IPS-20b (cell line): Measurements from ENCODE around the gene FN1.

Experiments
- H3K27ac ChIP-seq: one replicate; pipeline ENCODE4 v1.5.1; 2013; ENCODE audit warnings: low read length
- H3K27me3 ChIP-seq: 2 replicates; pipeline ENCODE4 v1.6.1; 2013; ENCODE audit warnings: mild to moderate bottlenecking, low read length, inconsistent platforms; ENCODE audit not compliant: insufficient read depth
- H3K36me3 ChIP-seq: 2 replicates; pipeline ENCODE4 v1.6.1; 2013; ENCODE audit warnings: low read depth, mild to moderate bottlenecking, inconsistent platforms, low read length, moderate library complexity; ENCODE audit not compliant: insufficient read depth
- H3K4me1 ChIP-seq: 2 replicates; pipeline ENCODE4 v1.6.1; 2013; ENCODE audit warnings: mild to moderate bottlenecking, control low read depth, inconsistent platforms, low read length, moderate library complexity; ENCODE audit not compliant: insufficient read depth
- H3K4me3 ChIP-seq: 2 replicates; pipeline ENCODE4 v1.5.1; 2013; ENCODE audit warnings: mild to moderate bottlenecking, low read length, inconsistent platforms
- H3K9ac ChIP-seq: 2 replicates; pipeline ENCODE4 v1.6.1; 2013; ENCODE audit warnings: low read depth, mild to moderate bottlenecking, inconsistent platforms, low read length, moderate library complexity
- H3K9me3 ChIP-seq: 2 replicates; pipeline ENCODE4 v1.6.1; 2013; ENCODE audit warnings: mild to moderate bottlenecking, low read depth, low read length, inconsistent platforms; ENCODE audit not compliant: insufficient read depth

Gene FN1

GRCh38 chr2:215399067-215399716 is 36.7 kb downstream of the FN1 start:
- peaks cover 47% of the 10 kb centered on the region for H3K36me3 ChIP-seq
- H3K27me3 ChIP-seq, result no peaks in the 10 kb centered on the region
- no peak overlapping the region for H3K27ac ChIP-seq

DNA sequence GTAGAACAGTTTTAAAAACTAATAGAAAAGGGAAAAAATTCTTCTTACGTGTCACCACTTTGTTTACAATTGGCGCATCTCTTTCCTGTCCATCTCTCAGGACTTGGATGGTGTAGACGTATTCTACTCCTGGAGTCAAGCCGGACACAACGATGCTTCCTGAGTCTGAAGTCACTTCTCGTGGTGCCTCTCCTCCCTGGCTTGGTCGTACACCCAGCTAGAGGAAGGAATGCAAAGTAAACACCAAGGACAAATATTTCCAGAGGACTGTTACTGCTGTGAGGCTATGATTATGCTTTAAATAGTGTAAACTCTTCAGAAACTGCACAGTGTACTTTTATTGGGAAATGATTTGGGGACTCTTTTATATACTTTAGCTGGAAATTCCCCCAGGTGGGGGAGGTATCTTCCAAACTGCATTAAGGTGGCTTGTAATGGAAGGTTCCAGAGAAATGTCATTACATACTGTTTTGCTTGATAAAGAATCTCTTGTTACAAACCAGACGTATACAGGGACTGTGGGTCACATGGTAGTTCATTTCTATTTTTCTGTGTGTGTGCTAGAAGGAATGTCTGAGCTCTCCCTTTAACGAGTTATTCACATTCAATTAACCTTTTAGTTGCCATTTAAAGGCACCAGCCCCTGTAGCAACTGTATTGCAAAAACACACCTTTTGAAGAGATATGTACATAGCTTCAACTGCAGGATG is 38.1 kb downstream of the FN1 start:
- no peaks in the 10 kb centered on the region for H3K9me3 ChIP-seq
- no peaks in the 10 kb centered on the region for H3K27me3 ChIP-seq
- H3K27ac ChIP-seq, result no peak overlapping the region
- peaks cover 8% of the 10 kb centered on the region; the same call in 1 of the 2 replicates for H3K4me1 ChIP-seq
- no peak overlapping the region for H3K9ac ChIP-seq
- peaks cover 45% of the 10 kb centered on the region for H3K36me3 ChIP-seq
- H3K4me3 ChIP-seq, result no peak overlapping the region

More at GRCh38 chr2:215399067-215399716, 36.7 kb downstream of the FN1 start:
- H3K9ac ChIP-seq, result no peak overlapping the region
- peaks cover 8% of the 10 kb centered on the region; the same call in 1 of the 2 replicates for H3K4me1 ChIP-seq
- H3K4me3 ChIP-seq, result no peak overlapping the region
- no peaks in the 10 kb centered on the region for H3K9me3 ChIP-seq

DNA sequence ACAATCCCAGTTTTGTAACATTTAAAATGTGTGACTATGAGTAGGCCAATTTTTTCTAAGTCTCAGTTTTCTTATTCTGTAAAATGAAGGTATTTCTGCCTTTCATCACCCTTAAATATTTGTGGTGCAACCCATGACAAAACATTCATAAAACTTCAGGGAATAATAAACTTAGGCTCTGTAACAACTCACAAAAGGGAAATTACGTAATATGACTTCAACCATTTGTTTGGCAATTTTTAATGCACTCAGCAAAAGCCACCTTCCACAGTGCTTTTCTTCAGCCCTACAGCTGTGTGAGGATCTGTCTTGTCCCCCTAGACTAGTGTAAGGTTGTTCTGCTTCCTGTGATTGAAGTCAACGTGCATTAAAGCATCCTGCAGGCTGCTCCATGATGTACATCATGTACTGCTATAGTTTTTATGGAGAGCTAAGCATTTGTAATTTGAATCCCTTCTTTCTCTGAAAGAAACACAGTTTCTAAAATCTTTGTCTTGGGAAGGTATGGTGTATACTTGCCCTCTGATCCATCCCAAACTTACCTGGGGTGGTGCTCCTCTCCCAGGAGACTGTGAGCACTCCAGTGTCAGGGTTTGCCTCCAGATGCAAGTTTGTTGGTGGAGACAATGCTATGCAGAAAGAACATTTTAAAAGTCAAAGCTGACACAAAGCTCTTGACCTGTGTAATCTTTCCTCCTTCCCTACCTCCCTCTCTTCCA is 39.1 kb downstream of the FN1 start:
- Histone ChIP-seq H3K4me1 (peaks cover 8% of the 10 kb centered on the region; the same call in 1 of the 2 replicates), H3K36me3 (peaks cover 55% of the 10 kb centered on the region), H3K27me3 (no peaks in the 10 kb centered on the region), H3K27ac (no peak overlapping the region), H3K4me3 (no peak overlapping the region), H3K9ac (no peak overlapping the region), H3K9me3 (no peaks in the 10 kb centered on the region)

- Histone ChIP-seq H3K9ac (no peak overlapping the region), H3K4me1 (peaks cover 8% of the 10 kb centered on the region; the same call in 1 of the 2 replicates), H3K36me3 (peaks cover 64% of the 10 kb centered on the region)
Observed at GRCh38 chr2:215395687-215396460, 40.0 kb downstream of the FN1 start.

DNA sequence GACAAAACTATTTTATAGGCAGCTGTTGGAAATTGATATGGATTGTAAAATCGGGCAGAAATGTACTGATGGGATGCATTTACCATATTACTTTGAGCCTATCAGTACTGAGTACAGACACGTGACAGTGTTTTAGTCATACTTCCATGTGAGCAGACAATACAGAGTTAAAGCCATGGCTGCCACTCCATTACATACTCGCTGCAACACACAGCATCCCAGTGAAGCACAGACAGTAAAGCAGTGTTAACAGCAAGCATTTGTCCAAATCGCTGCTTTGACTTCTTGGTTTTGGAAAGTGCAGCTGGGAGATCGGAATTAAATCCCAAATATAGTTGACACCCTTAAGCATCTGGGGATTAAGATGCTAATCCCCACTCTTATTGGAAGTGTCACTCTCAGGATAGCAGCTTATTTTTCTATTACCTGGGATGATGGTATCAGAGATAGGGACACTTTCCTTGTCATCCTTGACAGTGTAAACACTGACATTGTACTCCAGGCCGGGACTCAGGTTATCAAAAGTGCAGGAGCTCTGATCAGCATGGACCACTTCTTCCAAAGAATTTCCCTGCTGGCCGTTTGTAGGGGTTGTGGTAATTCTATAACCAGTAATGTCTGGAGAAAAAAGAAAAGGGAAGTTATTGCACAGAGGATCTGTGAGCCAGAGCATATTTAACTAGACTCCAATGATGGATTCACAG is 41.6 kb downstream of the FN1 start:
- no peak overlapping the region for H3K9ac ChIP-seq
- H3K27ac ChIP-seq, result no peak overlapping the region
- H3K9me3 ChIP-seq, result no peaks in the 10 kb centered on the region
- no peak overlapping the region for H3K4me3 ChIP-seq
- H3K4me1 ChIP-seq, result peaks cover 8% of the 10 kb centered on the region; the same call in 1 of the 2 replicates
- peaks cover 70% of the 10 kb centered on the region for H3K36me3 ChIP-seq
- H3K27me3 ChIP-seq, result no peaks in the 10 kb centered on the region

More at GRCh38 chr2:215395687-215396460, 40.0 kb downstream of the FN1 start:
- Histone ChIP-seq H3K4me3 (no peak overlapping the region), H3K27me3 (no peaks in the 10 kb centered on the region), H3K9me3 (no peaks in the 10 kb centered on the region), H3K27ac (no peak overlapping the region)

DNA sequence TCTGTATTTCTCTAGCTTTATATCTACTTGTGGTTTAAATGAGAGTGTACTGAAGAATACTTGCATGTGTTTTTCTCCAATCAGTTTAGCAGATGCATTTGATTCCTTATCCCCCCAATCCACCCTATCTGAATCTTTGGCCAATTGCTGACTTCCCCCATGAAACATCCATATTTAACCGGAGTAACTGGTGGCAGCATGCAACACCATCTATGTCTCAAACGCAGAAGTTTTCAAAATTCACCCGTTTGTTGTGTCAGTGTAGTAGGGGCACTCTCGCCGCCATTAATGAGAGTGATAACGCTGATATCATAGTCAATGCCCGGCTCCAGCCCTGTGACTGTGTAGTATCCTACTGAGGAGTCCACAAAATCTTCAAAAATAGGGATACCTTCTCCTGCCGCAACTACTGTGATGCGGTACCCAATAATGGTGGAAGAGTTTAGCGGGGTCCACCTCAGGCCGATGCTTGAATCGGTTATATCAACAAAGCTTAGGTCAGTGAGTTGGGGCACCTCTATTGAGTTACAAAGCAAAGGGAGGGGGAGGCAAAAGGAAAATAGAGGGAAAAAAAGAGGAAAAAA is 43.1 kb downstream of the FN1 start:
- H3K27ac ChIP-seq, result no peak overlapping the region
- H3K4me3 ChIP-seq, result no peak overlapping the region
- no peak overlapping the region for H3K9ac ChIP-seq
- H3K36me3 ChIP-seq, result peaks cover 75% of the 10 kb centered on the region
- H3K9me3 ChIP-seq, result no peaks in the 10 kb centered on the region
- peaks cover 9% of the 10 kb centered on the region; the same call in 1 of the 2 replicates for H3K4me1 ChIP-seq
- no peaks in the 10 kb centered on the region for H3K27me3 ChIP-seq

GRCh38 chr2:215392164-215392563 is 43.7 kb downstream of the FN1 start:
- Histone ChIP-seq H3K9ac (no peak overlapping the region), H3K36me3 (peaks cover 75% of the 10 kb centered on the region), H3K9me3 (no peaks in the 10 kb centered on the region), H3K27me3 (no peaks in the 10 kb centered on the region), H3K27ac (no peak overlapping the region), H3K4me3 (no peak overlapping the region), H3K4me1 (peaks cover 13% of the 10 kb centered on the region; the same call in 1 of the 2 replicates)

- peaks cover 76% of the 10 kb centered on the region for H3K36me3 ChIP-seq
- H3K4me3 ChIP-seq, result no peak overlapping the region
- H3K4me1 ChIP-seq, result peaks cover 13% of the 10 kb centered on the region; the same call in 1 of the 2 replicates
- H3K9me3 ChIP-seq, result no peaks in the 10 kb centered on the region
- H3K9ac ChIP-seq, result no peak overlapping the region
- H3K27me3 ChIP-seq, result no peaks in the 10 kb centered on the region
- no peak overlapping the region for H3K27ac ChIP-seq
Observed at GRCh38 chr2:215391531-215391930, 44.3 kb downstream of the FN1 start.

GRCh38 chr2:215390550-215390913 is 45.3 kb downstream of the FN1 start:
- Histone ChIP-seq H3K27ac (no peak overlapping the region), H3K4me3 (no peak overlapping the region), H3K27me3 (no peaks in the 10 kb centered on the region), H3K4me1 (peaks cover 13% of the 10 kb centered on the region; the same call in 1 of the 2 replicates), H3K9ac (no peak overlapping the region), H3K36me3 (peaks cover 68% of the 10 kb centered on the region), H3K9me3 (no peaks in the 10 kb centered on the region)

GRCh38 chr2:215388002-215388728 is 47.7 kb downstream of the FN1 start:
- Histone ChIP-seq H3K36me3 (peaks cover 69% of the 10 kb centered on the region), H3K4me3 (no peak overlapping the region), H3K9me3 (no peaks in the 10 kb centered on the region), H3K27ac (peak overlapping the region; percentile 0), H3K4me1 (peaks cover 13% of the 10 kb centered on the region; the same call in 1 of the 2 replicates), H3K9ac (no peak overlapping the region), H3K27me3 (no peaks in the 10 kb centered on the region)
